ENCODE measurements around the gene RUBCN. TPM values are rescaled to one million over a fixed set of nuclear protein-coding genes. Genes with fewer than 3 reads are reported as not detected.
"Not testable (repeated sequence)": the region's sequence is repeated elsewhere in the genome, so short reads cannot be mapped to it uniquely, and the experiment has no call there.

Gene RUBCN
- total and polyA plus RNA-seq, 5 donors = 13.4 to 21.1 (median 18.9) TPM

DNA sequence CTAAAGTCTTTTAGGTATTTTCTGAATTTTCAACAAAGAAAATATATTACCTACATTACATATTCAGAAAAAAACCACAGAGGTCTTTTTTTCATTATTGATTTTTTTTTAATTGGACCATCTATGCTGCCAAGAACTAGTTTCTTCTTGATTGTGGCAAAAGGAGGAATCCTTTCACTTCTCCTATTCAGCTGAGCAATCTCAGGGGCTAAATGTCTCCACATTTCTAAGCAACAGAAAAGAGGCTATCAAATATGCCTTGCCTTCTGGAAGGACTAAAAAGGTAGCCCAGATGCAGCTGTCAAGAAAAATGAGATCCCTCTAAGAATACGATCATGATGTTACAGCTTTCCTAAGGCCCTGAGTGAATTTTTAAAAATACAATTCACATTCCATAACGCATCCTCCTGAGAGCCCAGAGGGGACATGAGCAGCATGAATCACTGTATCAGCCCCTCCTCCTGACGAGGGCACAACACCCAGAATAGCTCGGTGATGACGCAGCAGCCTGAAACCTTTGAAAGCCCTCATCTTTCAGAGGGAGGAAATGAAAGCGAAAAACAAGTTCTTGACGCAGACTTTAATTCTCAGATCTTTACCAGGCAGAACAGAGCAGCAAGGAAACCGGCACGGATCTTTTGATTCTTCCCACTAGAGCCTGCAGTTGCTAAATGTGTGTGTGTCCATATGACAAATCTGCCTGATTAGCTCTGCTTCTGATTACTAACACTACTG lies 24.6 kb downstream of the RUBCN start:
- no peaks in the 10 kb centered on the region for H3K27me3 ChIP-seq (ENCODE audit: control insufficient read depth, insufficient read depth)
- ATAC-seq (peak; percentile 97 to 99), DNase-seq (peak; percentile 90 to 92 (median 91))
- under 1% methylated on average over 9 of the region's 9 CpGs for WGBS
- no peaks in the 10 kb centered on the region for H3K4me1 ChIP-seq (ENCODE audit: control insufficient read depth, insufficient read depth, low read length)
- intact Hi-C loops (cut with DNase I) = no loop called here
- H3K27ac ChIP-seq (ENCODE audit: low read length) = peak overlapping the region; percentile 100
- H3K9me3 ChIP-seq (ENCODE audit: control insufficient read depth, low read length) = no peaks in the 10 kb centered on the region
- peak overlapping the region; percentile 80 for H3K4me3 ChIP-seq (ENCODE audit: low read length)

DNA sequence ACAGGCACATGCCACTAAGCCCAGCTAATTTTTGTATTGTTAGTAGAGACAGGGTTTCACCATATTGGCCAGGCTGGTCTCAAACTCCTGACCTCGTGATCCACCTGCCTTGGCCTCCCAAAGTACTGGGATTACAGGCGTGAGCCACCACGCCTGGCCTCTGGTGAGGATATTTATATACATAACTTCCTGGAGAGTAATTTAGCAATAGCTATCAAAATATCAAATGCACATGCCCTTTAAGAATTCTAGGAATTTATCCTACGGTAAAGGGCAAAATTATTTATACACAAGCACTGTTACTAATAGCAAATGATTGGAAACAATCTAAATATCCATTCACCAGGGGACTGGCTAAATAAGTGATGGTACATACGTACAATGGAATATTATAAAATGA lies 25.7 kb downstream of the RUBCN start:
- H3K27me3 ChIP-seq (ENCODE audit: control insufficient read depth, insufficient read depth); DNase-seq; ATAC-seq; H3K4me1 ChIP-seq (ENCODE audit: control insufficient read depth, insufficient read depth, low read length); H3K4me3 ChIP-seq (ENCODE audit: low read length); intact Hi-C loops (cut with DNase I); H3K9me3 ChIP-seq (ENCODE audit: control insufficient read depth, low read length); H3K27ac ChIP-seq (ENCODE audit: low read length): not testable (repeated sequence)
- 90% methylated on average over 5 of the region's 5 CpGs for WGBS

GRCh38 chr3:197709135-197709534 lies 27.6 kb downstream of the RUBCN start:
- no peaks in the 10 kb centered on the region for H3K27me3 ChIP-seq (ENCODE audit: control insufficient read depth, insufficient read depth)
- H3K27ac ChIP-seq (ENCODE audit: low read length) = no peak overlapping the region
- DNase-seq = no peak
- no peak overlapping the region for H3K4me3 ChIP-seq (ENCODE audit: low read length)
- intact Hi-C loops (cut with DNase I) = no loop called here
- no peaks in the 10 kb centered on the region for H3K9me3 ChIP-seq (ENCODE audit: control insufficient read depth, low read length)
- ATAC-seq = no peak
- 87% methylated on average over 9 of the region's 9 CpGs for WGBS
- H3K4me1 ChIP-seq (ENCODE audit: control insufficient read depth, insufficient read depth, low read length) = no peaks in the 10 kb centered on the region

- no peak for ATAC-seq
- Histone ChIP-seq H3K4me3 (ENCODE audit: low read length) (no peak overlapping the region), H3K27ac (ENCODE audit: low read length) (no peak overlapping the region), H3K4me1 (ENCODE audit: control insufficient read depth, insufficient read depth, low read length) (no peaks in the 10 kb centered on the region), H3K27me3 (ENCODE audit: control insufficient read depth, insufficient read depth) (no peaks in the 10 kb centered on the region), H3K9me3 (ENCODE audit: control insufficient read depth, low read length) (no peaks in the 10 kb centered on the region)
- WGBS = 94% methylated on average over 7 of the region's 7 CpGs
- intact Hi-C loops (cut with DNase I) = no loop called here
- DNase-seq = no peak
Measured at GRCh38 chr3:197706658-197707057, 30.0 kb downstream of the RUBCN start.

DNA sequence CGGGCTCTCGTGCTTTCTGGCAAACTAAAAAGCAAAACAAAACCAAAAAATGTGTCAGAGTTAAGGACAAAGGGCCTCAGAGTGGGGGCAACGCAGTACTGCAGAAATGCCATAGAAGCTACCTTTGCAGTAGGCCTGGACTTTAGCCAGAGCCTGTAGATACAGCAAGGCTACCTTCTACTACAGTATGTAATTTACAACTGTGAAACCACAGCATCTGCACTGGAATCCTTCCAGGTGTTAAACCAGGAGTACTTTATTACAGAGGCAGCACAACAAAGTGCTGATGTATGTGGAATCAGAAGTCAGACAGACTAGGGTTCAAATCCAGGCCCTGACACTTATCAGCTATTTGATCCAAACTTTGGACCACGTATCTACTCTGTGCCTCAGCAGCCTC lies 34.9 kb downstream of the RUBCN start:
- Histone ChIP-seq H3K9me3 (ENCODE audit: control insufficient read depth, low read length) (no peaks in the 10 kb centered on the region), H3K4me3 (ENCODE audit: low read length) (no peak overlapping the region), H3K27me3 (ENCODE audit: control insufficient read depth, insufficient read depth) (no peaks in the 10 kb centered on the region), H3K4me1 (ENCODE audit: control insufficient read depth, insufficient read depth, low read length) (no peaks in the 10 kb centered on the region), H3K27ac (ENCODE audit: low read length) (no peak overlapping the region)
- ATAC-seq (no peak), DNase-seq (no peak)
- WGBS = 98% methylated on average over 4 of the region's 4 CpGs
- intact Hi-C loops (cut with DNase I) = no loop called here

GRCh38 chr3:197700095-197700494 lies 36.6 kb downstream of the RUBCN start:
- no peak overlapping the region for H3K4me3 ChIP-seq (ENCODE audit: low read length)
- no peak for DNase-seq
- intact Hi-C loops (cut with DNase I) = no loop called here
- H3K9me3 ChIP-seq (ENCODE audit: control insufficient read depth, low read length) = no peaks in the 10 kb centered on the region
- 77% methylated on average over 9 of the region's 9 CpGs for WGBS
- ATAC-seq = no peak
- H3K27me3 ChIP-seq (ENCODE audit: control insufficient read depth, insufficient read depth) = no peaks in the 10 kb centered on the region
- no peaks in the 10 kb centered on the region for H3K4me1 ChIP-seq (ENCODE audit: control insufficient read depth, insufficient read depth, low read length)
- H3K27ac ChIP-seq (ENCODE audit: low read length) = no peak overlapping the region

GRCh38 chr3:197697355-197697754 lies 39.3 kb downstream of the RUBCN start:
- ATAC-seq = no peak
- intact Hi-C loops (cut with DNase I) = no loop called here
- H3K27ac ChIP-seq (ENCODE audit: low read length) = no peak overlapping the region
- no peaks in the 10 kb centered on the region for H3K27me3 ChIP-seq (ENCODE audit: control insufficient read depth, insufficient read depth)
- no peak overlapping the region for H3K4me3 ChIP-seq (ENCODE audit: low read length)
- 96% methylated on average over 6 of the region's 6 CpGs for WGBS
- no peaks in the 10 kb centered on the region for H3K4me1 ChIP-seq (ENCODE audit: control insufficient read depth, insufficient read depth, low read length)
- no peak for DNase-seq
- H3K9me3 ChIP-seq (ENCODE audit: control insufficient read depth, low read length) = no peaks in the 10 kb centered on the region

GRCh38 chr3:197694251-197694650 lies 42.5 kb downstream of the RUBCN start:
- DNase-seq (no peak), ATAC-seq (no peak)
- no peak overlapping the region for H3K27ac ChIP-seq (ENCODE audit: low read length)
- no peaks in the 10 kb centered on the region for H3K9me3 ChIP-seq (ENCODE audit: control insufficient read depth, low read length)
- H3K4me3 ChIP-seq (ENCODE audit: low read length) = no peak overlapping the region
- intact Hi-C loops (cut with DNase I) = no loop called here
- 90% methylated on average over 7 of the region's 7 CpGs for WGBS
- H3K4me1 ChIP-seq (ENCODE audit: control insufficient read depth, insufficient read depth, low read length) = no peaks in the 10 kb centered on the region
- no peaks in the 10 kb centered on the region for H3K27me3 ChIP-seq (ENCODE audit: control insufficient read depth, insufficient read depth)

DNA sequence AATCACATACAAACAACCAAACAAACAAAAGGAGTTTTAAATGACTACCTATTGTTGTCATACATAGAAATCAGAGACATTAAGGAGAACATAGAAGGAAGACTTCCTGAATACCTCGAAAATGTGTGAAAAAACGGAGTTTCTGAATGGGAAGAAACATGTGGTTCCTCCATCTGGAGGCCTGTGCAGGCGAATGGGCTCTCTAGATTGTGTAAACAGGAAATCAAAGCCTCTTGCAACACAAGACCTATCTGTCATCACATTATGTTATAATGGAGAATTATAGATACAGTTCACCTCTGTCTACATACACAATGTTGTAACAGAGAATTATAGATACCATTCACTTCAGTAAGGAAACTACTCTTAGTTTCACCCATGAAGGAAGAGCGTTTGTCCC lies 44.1 kb downstream of the RUBCN start:
- Histone ChIP-seq H3K4me1 (ENCODE audit: control insufficient read depth, insufficient read depth, low read length) (no peaks in the 10 kb centered on the region), H3K9me3 (ENCODE audit: control insufficient read depth, low read length) (no peaks in the 10 kb centered on the region), H3K27ac (ENCODE audit: low read length) (no peak overlapping the region), H3K27me3 (ENCODE audit: control insufficient read depth, insufficient read depth) (no peaks in the 10 kb centered on the region), H3K4me3 (ENCODE audit: low read length) (no peak overlapping the region)
- intact Hi-C loops (cut with DNase I) = no loop called here
- 70% methylated on average over 4 of the region's 4 CpGs for WGBS
- ATAC-seq = no peak
- DNase-seq = no peak

DNA sequence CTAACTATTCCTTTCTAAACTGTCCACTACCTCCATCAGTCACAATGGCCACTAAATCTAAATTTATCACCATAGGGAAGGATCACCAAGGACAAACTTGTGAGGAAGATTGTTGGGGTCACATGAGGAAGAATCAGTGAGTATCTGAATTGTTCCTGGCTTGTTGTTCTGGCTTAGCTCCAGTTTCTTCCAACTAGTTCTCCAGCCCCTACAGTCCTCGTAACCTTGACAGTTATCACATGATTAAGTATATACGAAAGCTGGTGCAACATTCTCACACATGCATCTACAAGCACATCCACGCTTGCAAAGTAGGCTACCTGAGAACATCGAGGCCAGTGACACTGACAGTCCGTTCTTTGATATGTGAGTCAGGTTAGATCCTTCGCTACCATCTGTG lies 46.0 kb downstream of the RUBCN start:
- H3K27me3 ChIP-seq (ENCODE audit: control insufficient read depth, insufficient read depth) = no peaks in the 10 kb centered on the region
- no peaks in the 10 kb centered on the region for H3K4me1 ChIP-seq (ENCODE audit: control insufficient read depth, insufficient read depth, low read length)
- H3K4me3 ChIP-seq (ENCODE audit: low read length) = no peak overlapping the region
- DNase-seq = no peak
- 83% methylated on average over 6 of the region's 6 CpGs for WGBS
- H3K27ac ChIP-seq (ENCODE audit: low read length) = peak overlapping the region; percentile 65
- H3K9me3 ChIP-seq (ENCODE audit: control insufficient read depth, low read length) = no peaks in the 10 kb centered on the region
- peak; percentile 8 to 58 for ATAC-seq
- intact Hi-C loops (cut with DNase I) = no loop called here

DNA sequence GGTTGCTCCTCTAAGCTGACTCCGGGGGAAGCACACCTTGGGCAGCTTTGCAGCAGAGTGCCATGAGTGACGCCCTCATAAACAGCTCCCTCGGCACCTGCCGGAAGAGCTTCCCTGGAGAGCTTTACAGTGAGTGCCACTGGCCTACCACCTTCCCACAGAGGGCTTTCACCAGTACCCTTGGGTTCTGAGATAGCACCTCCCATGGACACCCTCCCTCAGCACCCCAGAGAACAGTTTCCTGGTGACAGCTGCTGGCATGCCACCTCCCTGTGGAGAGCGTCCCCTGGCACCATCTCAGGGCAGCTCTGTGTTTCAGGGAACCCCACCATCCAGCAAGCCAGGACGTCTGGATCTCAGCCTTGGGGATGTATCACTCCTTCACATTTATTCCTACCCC lies 49.1 kb downstream of the RUBCN start:
- Histone ChIP-seq H3K27ac (ENCODE audit: low read length) (no peak overlapping the region), H3K27me3 (ENCODE audit: control insufficient read depth, insufficient read depth) (no peaks in the 10 kb centered on the region), H3K4me3 (ENCODE audit: low read length) (no peak overlapping the region), H3K9me3 (ENCODE audit: control insufficient read depth, low read length) (no peaks in the 10 kb centered on the region), H3K4me1 (ENCODE audit: control insufficient read depth, insufficient read depth, low read length) (no peaks in the 10 kb centered on the region)
- 87% methylated on average over 6 of the region's 6 CpGs for WGBS
- peak in 1 of 3 donors; percentile 54 for DNase-seq
- peak; percentile 11 to 52 for ATAC-seq
- intact Hi-C loops (cut with DNase I) = no loop called here

DNA sequence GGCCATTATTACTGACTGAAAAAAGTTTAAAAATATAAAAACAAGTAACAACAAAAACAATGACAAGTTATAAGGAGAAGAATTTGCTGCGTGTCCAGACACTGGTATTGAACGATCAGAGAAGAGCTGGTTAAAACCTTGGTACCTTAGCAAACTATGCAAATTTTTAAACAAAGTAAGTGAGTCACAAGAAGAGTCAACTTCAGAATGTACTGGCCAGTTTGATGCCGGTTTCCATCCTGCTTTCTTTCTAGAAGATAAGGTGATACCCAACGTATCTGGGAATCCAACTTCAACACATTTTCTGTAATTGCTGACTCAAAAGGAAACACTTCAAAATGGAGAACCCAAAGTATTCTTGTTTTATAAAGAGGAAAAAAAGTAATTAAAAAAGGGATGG lies 49.8 kb downstream of the RUBCN start:
- Histone ChIP-seq H3K27ac (ENCODE audit: low read length) (no peak overlapping the region), H3K9me3 (ENCODE audit: control insufficient read depth, low read length) (no peaks in the 10 kb centered on the region), H3K27me3 (ENCODE audit: control insufficient read depth, insufficient read depth) (no peaks in the 10 kb centered on the region), H3K4me1 (ENCODE audit: control insufficient read depth, insufficient read depth, low read length) (no peaks in the 10 kb centered on the region), H3K4me3 (ENCODE audit: low read length) (no peak overlapping the region)
- ATAC-seq = no peak
- DNase-seq = no peak
- WGBS = 85% methylated on average over 4 of the region's 4 CpGs
- intact Hi-C loops (cut with DNase I) = no loop called here
